ENCODE results near the gene FAM24B.

FAM24B gene

GRCh38 chr10:122822973-122823690 is 56.2 kb downstream of the FAM24B start:
- DNase-seq = no peak

GRCh38 chr10:122821808-122822207 is 57.6 kb downstream of the FAM24B start:
- DNase-seq = no peak

GRCh38 chr10:122815458-122815857 is 63.9 kb downstream of the FAM24B start:
- no peak for DNase-seq

GRCh38 chr10:122814493-122814892 is 64.9 kb downstream of the FAM24B start:
- no peak for DNase-seq

- no peak for DNase-seq
Measured at GRCh38 chr10:122812751-122813150, 66.6 kb downstream of the FAM24B start.

- no peak for DNase-seq
Measured at GRCh38 chr10:122802282-122802681, 77.1 kb downstream of the FAM24B start.
